ENCODE data around the gene KRTAP4-9. TPM values are rescaled to one million over a fixed set of nuclear protein-coding genes. Genes with fewer than 3 reads are reported as not detected.

KRTAP4-9 gene
- total and polyA plus RNA-seq, 2 of the 13 experiments (the other 11 are each of a cell fraction or from before 2014, with no cell fraction given) = not detected

Other genes starting within 250 kb of the KRTAP4-9 start
Only the 30 nearest of the 39 such genes appear.
- 0.07 TPM in 1 of 2 replicates, not detected in the other for gene KRT39, start 138.4 kb upstream of the KRTAP4-9 start, total RNA-seq (2016; rRNA removed; fragmentation: Illumina TruSeq; extraction: Trizol)
- gene KRT39, start 138.4 kb upstream of the KRTAP4-9 start, polyA plus RNA-seq (2011; rRNA removed) = 1.2 and 1.6 TPM in 2 replicates
- not detected in 2 replicates for gene KRT40, start 121.1 kb upstream of the KRTAP4-9 start, total RNA-seq (2016; rRNA removed; fragmentation: Illumina TruSeq; extraction: Trizol)
- not detected in 2 replicates for gene KRT40, start 121.1 kb upstream of the KRTAP4-9 start, polyA plus RNA-seq (2011; rRNA removed)
- gene KRTAP3-3, start 111.2 kb upstream of the KRTAP4-9 start, total RNA-seq (2016; rRNA removed; fragmentation: Illumina TruSeq; extraction: Trizol) = not detected in 2 replicates
- gene KRTAP3-3, start 111.2 kb upstream of the KRTAP4-9 start, polyA plus RNA-seq (2011; rRNA removed) = not detected in 2 replicates
- not detected in 2 replicates for gene KRTAP3-2, start 105.5 kb upstream of the KRTAP4-9 start, total RNA-seq (2016; rRNA removed; fragmentation: Illumina TruSeq; extraction: Trizol)
- gene KRTAP3-2, start 105.5 kb upstream of the KRTAP4-9 start, polyA plus RNA-seq (2011; rRNA removed) = not detected in 2 replicates
- gene KRTAP3-1, start 96.3 kb upstream of the KRTAP4-9 start, total RNA-seq (2016; rRNA removed; fragmentation: Illumina TruSeq; extraction: Trizol) = 0.29 and 0.81 TPM in 2 replicates
- gene KRTAP3-1, start 96.3 kb upstream of the KRTAP4-9 start, polyA plus RNA-seq (2011; rRNA removed) = 3.7 and 3.8 TPM in 2 replicates
- gene KRTAP1-5, start 78.2 kb upstream of the KRTAP4-9 start, total RNA-seq (2016; rRNA removed; fragmentation: Illumina TruSeq; extraction: Trizol) = not detected in 2 replicates
- gene KRTAP1-5, start 78.2 kb upstream of the KRTAP4-9 start, polyA plus RNA-seq (2011; rRNA removed) = 0.07 and 0.09 TPM in 2 replicates
- gene KRTAP1-4, start 75.2 kb upstream of the KRTAP4-9 start, total RNA-seq (2016; rRNA removed; fragmentation: Illumina TruSeq; extraction: Trizol) = not detected in 2 replicates
- not detected in 2 replicates for gene KRTAP1-4, start 75.2 kb upstream of the KRTAP4-9 start, polyA plus RNA-seq (2011; rRNA removed)
- gene KRTAP1-3, start 70.5 kb upstream of the KRTAP4-9 start, total RNA-seq (2016; rRNA removed; fragmentation: Illumina TruSeq; extraction: Trizol) = not detected in 2 replicates
- gene KRTAP1-3, start 70.5 kb upstream of the KRTAP4-9 start, polyA plus RNA-seq (2011; rRNA removed) = not detected in 2 replicates
- not detected in 2 replicates for gene KRTAP1-1, start 63.9 kb upstream of the KRTAP4-9 start, total RNA-seq (2016; rRNA removed; fragmentation: Illumina TruSeq; extraction: Trizol)
- gene KRTAP1-1, start 63.9 kb upstream of the KRTAP4-9 start, polyA plus RNA-seq (2011; rRNA removed) = not detected in 2 replicates
- not detected in 2 replicates for gene KRTAP2-1, start 58.1 kb upstream of the KRTAP4-9 start, total RNA-seq (2016; rRNA removed; fragmentation: Illumina TruSeq; extraction: Trizol)
- not detected in 2 replicates for gene KRTAP2-1, start 58.1 kb upstream of the KRTAP4-9 start, polyA plus RNA-seq (2011; rRNA removed)
- not detected in 2 replicates for gene KRTAP2-2, start 50.2 kb upstream of the KRTAP4-9 start, total RNA-seq (2016; rRNA removed; fragmentation: Illumina TruSeq; extraction: Trizol)
- gene KRTAP2-2, start 50.2 kb upstream of the KRTAP4-9 start, polyA plus RNA-seq (2011; rRNA removed) = not detected in 2 replicates
- not detected in 2 replicates for gene KRTAP2-3, start 45.3 kb upstream of the KRTAP4-9 start, total RNA-seq (2016; rRNA removed; fragmentation: Illumina TruSeq; extraction: Trizol)
- 0.24 and 0.25 TPM in 2 replicates for gene KRTAP2-3, start 45.3 kb upstream of the KRTAP4-9 start, polyA plus RNA-seq (2011; rRNA removed)
- gene KRTAP2-4, start 39.5 kb upstream of the KRTAP4-9 start, total RNA-seq (2016; rRNA removed; fragmentation: Illumina TruSeq; extraction: Trizol) = not detected in 2 replicates
- not detected in 2 replicates for gene KRTAP2-4, start 39.5 kb upstream of the KRTAP4-9 start, polyA plus RNA-seq (2011; rRNA removed)
- gene KRTAP4-7, start 21.2 kb upstream of the KRTAP4-9 start, total RNA-seq (2016; rRNA removed; fragmentation: Illumina TruSeq; extraction: Trizol) = not detected in 2 replicates
- gene KRTAP4-7, start 21.2 kb upstream of the KRTAP4-9 start, polyA plus RNA-seq (2011; rRNA removed) = not detected in 2 replicates
- gene KRTAP4-8, start 7.2 kb upstream of the KRTAP4-9 start, total RNA-seq (2016; rRNA removed; fragmentation: Illumina TruSeq; extraction: Trizol) = not detected in 2 replicates
- not detected in 2 replicates for gene KRTAP4-8, start 7.2 kb upstream of the KRTAP4-9 start, polyA plus RNA-seq (2011; rRNA removed)
- not detected in 2 replicates for gene KRTAP4-16, start 3.2 kb upstream of the KRTAP4-9 start, total RNA-seq (2016; rRNA removed; fragmentation: Illumina TruSeq; extraction: Trizol)
- gene KRTAP4-16, start 3.2 kb upstream of the KRTAP4-9 start, polyA plus RNA-seq (2011; rRNA removed) = not detected in 2 replicates
- not detected in 2 replicates for gene KRTAP4-11, start 13.0 kb downstream of the KRTAP4-9 start, total RNA-seq (2016; rRNA removed; fragmentation: Illumina TruSeq; extraction: Trizol)
- gene KRTAP4-11, start 13.0 kb downstream of the KRTAP4-9 start, polyA plus RNA-seq (2011; rRNA removed) = not detected in 2 replicates
- not detected in 2 replicates for gene KRTAP4-12, start 18.8 kb downstream of the KRTAP4-9 start, total RNA-seq (2016; rRNA removed; fragmentation: Illumina TruSeq; extraction: Trizol)
- not detected in 2 replicates for gene KRTAP4-12, start 18.8 kb downstream of the KRTAP4-9 start, polyA plus RNA-seq (2011; rRNA removed)
- not detected in 2 replicates for gene KRTAP4-6, start 35.2 kb downstream of the KRTAP4-9 start, total RNA-seq (2016; rRNA removed; fragmentation: Illumina TruSeq; extraction: Trizol)
- gene KRTAP4-6, start 35.2 kb downstream of the KRTAP4-9 start, polyA plus RNA-seq (2011; rRNA removed) = not detected in 2 replicates
- gene KRTAP4-5, start 44.4 kb downstream of the KRTAP4-9 start, total RNA-seq (2016; rRNA removed; fragmentation: Illumina TruSeq; extraction: Trizol) = not detected in 2 replicates
- not detected in 2 replicates for gene KRTAP4-5, start 44.4 kb downstream of the KRTAP4-9 start, polyA plus RNA-seq (2011; rRNA removed)
- not detected in 2 replicates for gene KRTAP4-4, start 55.4 kb downstream of the KRTAP4-9 start, total RNA-seq (2016; rRNA removed; fragmentation: Illumina TruSeq; extraction: Trizol)
- gene KRTAP4-4, start 55.4 kb downstream of the KRTAP4-9 start, polyA plus RNA-seq (2011; rRNA removed) = not detected in 2 replicates
- not detected in 2 replicates for gene KRTAP4-3, start 62.8 kb downstream of the KRTAP4-9 start, total RNA-seq (2016; rRNA removed; fragmentation: Illumina TruSeq; extraction: Trizol)
- not detected in 2 replicates for gene KRTAP4-3, start 62.8 kb downstream of the KRTAP4-9 start, polyA plus RNA-seq (2011; rRNA removed)
- not detected in 2 replicates for gene KRTAP4-2, start 72.8 kb downstream of the KRTAP4-9 start, total RNA-seq (2016; rRNA removed; fragmentation: Illumina TruSeq; extraction: Trizol)
- not detected in 2 replicates for gene KRTAP4-2, start 72.8 kb downstream of the KRTAP4-9 start, polyA plus RNA-seq (2011; rRNA removed)
- not detected in 2 replicates for gene KRTAP4-1, start 79.5 kb downstream of the KRTAP4-9 start, total RNA-seq (2016; rRNA removed; fragmentation: Illumina TruSeq; extraction: Trizol)
- not detected in 2 replicates for gene KRTAP4-1, start 79.5 kb downstream of the KRTAP4-9 start, polyA plus RNA-seq (2011; rRNA removed)
- not detected in 2 replicates for gene KRTAP9-1, start 84.5 kb downstream of the KRTAP4-9 start, total RNA-seq (2016; rRNA removed; fragmentation: Illumina TruSeq; extraction: Trizol)
- not detected in 2 replicates for gene KRTAP9-1, start 84.5 kb downstream of the KRTAP4-9 start, polyA plus RNA-seq (2011; rRNA removed)
- not detected in 2 replicates for gene KRTAP9-2, start 121.3 kb downstream of the KRTAP4-9 start, total RNA-seq (2016; rRNA removed; fragmentation: Illumina TruSeq; extraction: Trizol)
- not detected in 2 replicates for gene KRTAP9-2, start 121.3 kb downstream of the KRTAP4-9 start, polyA plus RNA-seq (2011; rRNA removed)
- gene KRTAP9-3, start 127.1 kb downstream of the KRTAP4-9 start, total RNA-seq (2016; rRNA removed; fragmentation: Illumina TruSeq; extraction: Trizol) = not detected in 2 replicates
- gene KRTAP9-3, start 127.1 kb downstream of the KRTAP4-9 start, polyA plus RNA-seq (2011; rRNA removed) = not detected in 2 replicates
- gene KRTAP9-8, start 132.6 kb downstream of the KRTAP4-9 start, total RNA-seq (2016; rRNA removed; fragmentation: Illumina TruSeq; extraction: Trizol) = not detected in 2 replicates
- gene KRTAP9-8, start 132.6 kb downstream of the KRTAP4-9 start, polyA plus RNA-seq (2011; rRNA removed) = not detected in 2 replicates
- not detected in 2 replicates for gene KRTAP9-4, start 144.3 kb downstream of the KRTAP4-9 start, total RNA-seq (2016; rRNA removed; fragmentation: Illumina TruSeq; extraction: Trizol)
- not detected in 2 replicates for gene KRTAP9-4, start 144.3 kb downstream of the KRTAP4-9 start, polyA plus RNA-seq (2011; rRNA removed)
- gene KRTAP9-9, start 150.0 kb downstream of the KRTAP4-9 start, total RNA-seq (2016; rRNA removed; fragmentation: Illumina TruSeq; extraction: Trizol) = not detected in 2 replicates
- not detected in 2 replicates for gene KRTAP9-9, start 150.0 kb downstream of the KRTAP4-9 start, polyA plus RNA-seq (2011; rRNA removed)

Measured in HepG2 (cell line).